ENCODE measurements around the gene FLAD1. TPM values are rescaled to one million over a fixed set of nuclear protein-coding genes. Genes with fewer than 3 reads are reported as not detected.
A peak's percentile ranks its signal among the peaks of the same experiment; 100 is the strongest.
"Not testable (repeated sequence)": the region's sequence is repeated elsewhere in the genome, so short reads cannot be mapped to it uniquely, and the experiment has no call there.

The FLAD1 gene
- total RNA-seq, 1 donor from 2014 or later = 28.7 TPM

GRCh38 chr1:154995301-154995983 lies 12.3 kb downstream of the FLAD1 start:
- H3K4me3 Mint-ChIP-seq (ENCODE audit: unreplicated experiment); H3K27me3 Mint-ChIP-seq (ENCODE audit: low read depth); H3K9me3 Mint-ChIP-seq (ENCODE audit: low read depth); H3K36me3 Mint-ChIP-seq (ENCODE audit: low read depth): not testable (repeated sequence)
- H3K27ac Mint-ChIP-seq (ENCODE audit: unreplicated experiment) = peak overlapping the region; percentile 34
- H3K4me1 Mint-ChIP-seq (ENCODE audit: low read depth) = peaks cover 21% of the 10 kb centered on the region
- TF ChIP-seq CTCF (IDR thresholded peaks at IDR 0.05) = peak; percentile 79
- peak; percentile 15 for DNase-seq (ENCODE audit: low spot score)

GRCh38 chr1:154996966-154997701 lies 14.0 kb downstream of the FLAD1 start:
- Mint-ChIP-seq H3K4me3 (ENCODE audit: unreplicated experiment) (no peak overlapping the region), H3K9me3 (ENCODE audit: low read depth) (no peaks in the 10 kb centered on the region), H3K36me3 (ENCODE audit: low read depth) (no peaks in the 10 kb centered on the region), H3K27me3 (ENCODE audit: low read depth) (no peaks in the 10 kb centered on the region), H3K27ac (ENCODE audit: unreplicated experiment) (no peak overlapping the region), H3K4me1 (ENCODE audit: low read depth) (peaks cover 21% of the 10 kb centered on the region)
- DNase-seq (ENCODE audit: low spot score) = peak; percentile 60
- no peak for TF ChIP-seq CTCF (IDR thresholded peaks at IDR 0.05)

GRCh38 chr1:154998201-154998780 lies 15.1 kb downstream of the FLAD1 start:
- Mint-ChIP-seq H3K4me1 (ENCODE audit: low read depth) (peaks cover 17% of the 10 kb centered on the region), H3K27ac (ENCODE audit: unreplicated experiment) (no peak overlapping the region), H3K27me3 (ENCODE audit: low read depth) (no peaks in the 10 kb centered on the region), H3K4me3 (ENCODE audit: unreplicated experiment) (no peak overlapping the region), H3K9me3 (ENCODE audit: low read depth) (no peaks in the 10 kb centered on the region), H3K36me3 (ENCODE audit: low read depth) (no peaks in the 10 kb centered on the region)
- peak; percentile 41 for DNase-seq (ENCODE audit: low spot score)
- TF ChIP-seq CTCF (IDR thresholded peaks at IDR 0.05) = no peak

- DNase-seq (ENCODE audit: low spot score) = peak; percentile 57
Observed at GRCh38 chr1:154998818-154999570, 15.8 kb downstream of the FLAD1 start.

More at GRCh38 chr1:154998818-154999570, 15.8 kb downstream of the FLAD1 start:
- H3K36me3 Mint-ChIP-seq (ENCODE audit: low read depth) = no peaks in the 10 kb centered on the region
- peak overlapping the region; percentile 68 for H3K27ac Mint-ChIP-seq (ENCODE audit: unreplicated experiment)
- H3K9me3 Mint-ChIP-seq (ENCODE audit: low read depth) = no peaks in the 10 kb centered on the region
- H3K4me1 Mint-ChIP-seq (ENCODE audit: low read depth) = peaks cover 18% of the 10 kb centered on the region
- peak; percentile 91 for TF ChIP-seq CTCF (IDR thresholded peaks at IDR 0.05)
- H3K27me3 Mint-ChIP-seq (ENCODE audit: low read depth) = no peaks in the 10 kb centered on the region
- H3K4me3 Mint-ChIP-seq (ENCODE audit: unreplicated experiment) = peak overlapping the region; percentile 51
